WTC11 (cell line): ENCODE data around the gene SYNJ2. TPM values are rescaled to one million over a fixed set of nuclear protein-coding genes. Genes with fewer than 3 reads are reported as not detected.

Source experiments
- ATAC-seq: fragments of 200-7000 bp; cut with Tn5 transposase; 2 replicates; pipeline ENCODE4 v1.10.0; 2021; ENCODE audit warnings: mild to moderate bottlenecking, moderate library complexity
- CTCF ChIA-PET: fragments of 300-600 bp; sonication (Branson Sonifier 250); formaldehyde crosslinking; loops from one replicate; lab custom pipeline; 2021; ENCODE audit warnings: antibody characterized with exemption; lab: Charles Lee
- POLR2A ChIA-PET: fragments of 350-600 bp; sonication (Branson Sonifier 250); formaldehyde crosslinking; loops from one replicate; lab custom pipeline; 2021; ENCODE audit warnings: antibody characterized with exemption; lab: Charles Lee
- DNase-seq: peaks from one replicate; pipeline ENCODE4 v3.0.0; 2021; ENCODE audit warnings: low spot score
- H3K27ac Mint-ChIP-seq: 2 replicates; pipeline ENCODE4 v1.8.0; 2021; ENCODE audit warnings: mixed read lengths
- H3K27me3 Mint-ChIP-seq: 2 replicates; pipeline ENCODE4 v1.8.0; 2021; ENCODE audit warnings: low read depth, mild to moderate bottlenecking, moderate library complexity, mixed read lengths
- H3K36me3 Mint-ChIP-seq: 2 replicates; pipeline ENCODE4 v1.8.0; 2021; ENCODE audit warnings: mixed read lengths
- H3K4me1 Mint-ChIP-seq: 2 replicates; pipeline ENCODE4 v1.8.0; 2022; ENCODE audit warnings: mixed read lengths
- H3K4me3 Mint-ChIP-seq: 2 replicates; pipeline ENCODE4 v1.8.0; 2021; ENCODE audit warnings: mild to moderate bottlenecking, moderate library complexity, mixed read lengths
- H3K9me3 Mint-ChIP-seq: 2 replicates; pipeline ENCODE4 v1.8.0; 2021; ENCODE audit warnings: mixed read lengths
- FOXK1 ChIP-seq: sonication (generic); formaldehyde crosslinking; IDR thresholded peaks from 2 replicates; pipeline ENCODE4 v1.8.0; 2022; ENCODE audit warnings: mild to moderate bottlenecking, moderate library complexity, missing genetic modification reagents
- FOXP1 ChIP-seq: sonication (generic); formaldehyde crosslinking; IDR thresholded peaks from 2 replicates; pipeline ENCODE4 v1.8.0; 2022; ENCODE audit warnings: missing genetic modification reagents, mild to moderate bottlenecking, moderate library complexity, borderline replicate concordance
- HMGA2 ChIP-seq: fragments of 250-450 bp; sonication (Bioruptor Pico); IDR thresholded peaks from 2 replicates; pipeline ENCODE4 v1.4.0; 2021; ENCODE audit warnings: mild to moderate bottlenecking, moderate library complexity
- NFATC4 ChIP-seq: fragments of 250-450 bp; sonication (Bioruptor Pico); IDR thresholded peaks from 2 replicates; pipeline ENCODE4 v1.9.0; 2021; ENCODE audit warnings: mild to moderate bottlenecking
- SMAD3 ChIP-seq: sonication (generic); formaldehyde crosslinking; IDR thresholded peaks from 2 replicates; pipeline ENCODE4 v1.8.0; 2022; ENCODE audit warnings: missing genetic modification reagents, mild to moderate bottlenecking, borderline replicate concordance
- SMAD4 ChIP-seq: sonication (generic); formaldehyde crosslinking; IDR thresholded peaks from 2 replicates; pipeline ENCODE4 v1.8.0; 2022; ENCODE audit warnings: mild to moderate bottlenecking, missing genetic modification reagents
- ZNF121 ChIP-seq: sonication (generic); formaldehyde crosslinking; IDR thresholded peaks from 2 replicates; pipeline ENCODE4 v1.8.0; 2023; ENCODE audit warnings: missing genetic modification reagents
- ZNF263 ChIP-seq: sonication (generic); formaldehyde crosslinking; IDR thresholded peaks from 2 replicates; pipeline ENCODE4 v1.8.1; 2022; ENCODE audit warnings: low read depth, mild to moderate bottlenecking, moderate library complexity, missing genetic modification reagents
- ZNF671 ChIP-seq: fragments of 250-450 bp; sonication (Bioruptor Pico); IDR thresholded peaks from 2 replicates; pipeline ENCODE4 v1.8.0; 2021; ENCODE audit warnings: mild to moderate bottlenecking
- total RNA-seq: library from RNA; stranded (reverse); gene quantifications from 3 replicates; pipeline ENCODE4 v1.2.3, GENCODE V29; 2021
- TF ChIP-seq, protein P1 (sequence below): sonication (generic); formaldehyde crosslinking; IDR thresholded peaks from 2 replicates; pipeline ENCODE4 v1.8.0; 2022; ENCODE audit warnings: mild to moderate bottlenecking, missing genetic modification reagents
- TF ChIP-seq, protein P2 (sequence below): sonication (generic); formaldehyde crosslinking; IDR thresholded peaks from 2 replicates; pipeline ENCODE4 v1.8.0; 2023; ENCODE audit warnings: missing genetic modification reagents
- TF ChIP-seq, protein P3 (sequence below): sonication (generic); formaldehyde crosslinking; IDR thresholded peaks from 2 replicates; pipeline ENCODE4 v1.8.0; 2022; ENCODE audit warnings: mild to moderate bottlenecking, missing genetic modification reagents
- TF ChIP-seq, protein P4 (sequence below): sonication (generic); formaldehyde crosslinking; IDR thresholded peaks from 2 replicates; pipeline ENCODE4 v1.8.1; 2023; ENCODE audit warnings: mild to moderate bottlenecking, missing genetic modification reagents
- TF ChIP-seq, protein P5 (sequence below): fragments of 250-450 bp; sonication (Bioruptor Pico); IDR thresholded peaks from 2 replicates; pipeline ENCODE4 v1.9.0; 2021; ENCODE audit warnings: mild to moderate bottlenecking, borderline replicate concordance
- TF ChIP-seq, protein P6 (sequence below): sonication (generic); formaldehyde crosslinking; IDR thresholded peaks from 2 replicates; pipeline ENCODE4 v1.8.1; 2022; ENCODE audit warnings: mild to moderate bottlenecking, moderate library complexity, missing genetic modification reagents
- TF ChIP-seq, protein P7 (sequence below): sonication (generic); formaldehyde crosslinking; IDR thresholded peaks from 2 replicates; pipeline ENCODE4 v1.8.1; 2022; ENCODE audit warnings: low read depth, missing genetic modification reagents, borderline replicate concordance
- TF ChIP-seq, protein P8 (sequence below): sonication (generic); formaldehyde crosslinking; IDR thresholded peaks from 2 replicates; pipeline ENCODE4 v1.8.0; 2022; ENCODE audit warnings: mild to moderate bottlenecking, missing genetic modification reagents
- TF ChIP-seq, protein P9 (sequence below): fragments of 250-450 bp; sonication (Bioruptor Pico); IDR thresholded peaks from 2 replicates; pipeline ENCODE4 v1.9.0; 2021; ENCODE audit warnings: mild to moderate bottlenecking
- TF ChIP-seq, protein P10 (sequence below): sonication (generic); formaldehyde crosslinking; conservative IDR thresholded peaks from 2 replicates; pipeline ENCODE4 v1.8.1; 2023; ENCODE audit warnings: mild to moderate bottlenecking, low read depth, missing genetic modification reagents, moderate library complexity

SYNJ2 gene
- total RNA-seq, 1 experiment from 2014 or later = 15.3 TPM

DNA sequence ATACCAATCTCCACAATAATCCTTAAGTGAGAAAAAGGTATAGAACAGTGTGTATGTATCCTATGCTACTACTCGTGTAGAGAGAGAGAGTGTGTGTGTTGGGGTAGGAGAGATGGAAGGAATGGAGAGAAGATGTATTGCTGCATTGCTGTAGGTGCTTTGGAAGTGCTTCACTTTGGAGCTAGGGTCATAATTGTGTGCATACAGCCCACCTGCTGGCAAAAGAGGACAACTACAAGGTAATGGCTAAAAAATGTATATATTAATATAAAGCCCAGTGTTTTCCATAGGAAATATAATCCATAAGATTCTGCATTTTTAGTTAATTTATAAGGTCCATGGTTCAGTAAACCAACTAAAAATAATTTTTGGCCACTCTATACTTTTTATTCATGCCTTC, 150.3 kb downstream of the SYNJ2 start:
- Mint-ChIP-seq H3K4me1 (no peaks in the 10 kb centered on the region), H3K27me3 (no peaks in the 10 kb centered on the region), H3K4me3 (no peak overlapping the region), H3K27ac (no peak overlapping the region), H3K9me3 (no peaks in the 10 kb centered on the region), H3K36me3 (no peaks in the 10 kb centered on the region)
- CTCF ChIA-PET = interaction anchor here (0.6 kb wide), 4 partner anchors 15 to 139 kb away, joined by 3 to 4 read pairs (median 3); no protein-coding TSS in a partner anchor
- ATAC-seq = no peak; the same call in 1 of the 2 replicates
- POLR2A ChIA-PET = no interaction called here
- DNase-seq = no peak
- TF ChIP-seq ZNF263 (CRISPR knock-in tag) (no peak), ZNF121 (CRISPR knock-in tag) (no peak), SMAD3 (CRISPR knock-in tag) (no peak), ZNF671 (CRISPR knock-in tag) (no peak), FOXP1 (no peak), FOXK1 (no peak), SMAD4 (CRISPR knock-in tag) (no peak), HMGA2 (CRISPR knock-in tag) (no peak), NFATC4 (CRISPR knock-in tag) (no peak)
- TF ChIP-seq, protein P1, sequence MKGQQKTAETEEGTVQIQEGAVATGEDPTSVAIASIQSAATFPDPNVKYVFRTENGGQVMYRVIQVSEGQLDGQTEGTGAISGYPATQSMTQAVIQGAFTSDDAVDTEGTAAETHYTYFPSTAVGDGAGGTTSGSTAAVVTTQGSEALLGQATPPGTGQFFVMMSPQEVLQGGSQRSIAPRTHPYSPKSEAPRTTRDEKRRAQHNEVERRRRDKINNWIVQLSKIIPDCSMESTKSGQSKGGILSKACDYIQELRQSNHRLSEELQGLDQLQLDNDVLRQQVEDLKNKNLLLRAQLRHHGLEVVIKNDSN (CRISPR knock-in tag) = no peak
- TF ChIP-seq, protein P2, sequence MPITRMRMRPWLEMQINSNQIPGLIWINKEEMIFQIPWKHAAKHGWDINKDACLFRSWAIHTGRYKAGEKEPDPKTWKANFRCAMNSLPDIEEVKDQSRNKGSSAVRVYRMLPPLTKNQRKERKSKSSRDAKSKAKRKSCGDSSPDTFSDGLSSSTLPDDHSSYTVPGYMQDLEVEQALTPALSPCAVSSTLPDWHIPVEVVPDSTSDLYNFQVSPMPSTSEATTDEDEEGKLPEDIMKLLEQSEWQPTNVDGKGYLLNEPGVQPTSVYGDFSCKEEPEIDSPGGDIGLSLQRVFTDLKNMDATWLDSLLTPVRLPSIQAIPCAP (CRISPR knock-in tag) = no peak
- TF ChIP-seq, protein P3, sequence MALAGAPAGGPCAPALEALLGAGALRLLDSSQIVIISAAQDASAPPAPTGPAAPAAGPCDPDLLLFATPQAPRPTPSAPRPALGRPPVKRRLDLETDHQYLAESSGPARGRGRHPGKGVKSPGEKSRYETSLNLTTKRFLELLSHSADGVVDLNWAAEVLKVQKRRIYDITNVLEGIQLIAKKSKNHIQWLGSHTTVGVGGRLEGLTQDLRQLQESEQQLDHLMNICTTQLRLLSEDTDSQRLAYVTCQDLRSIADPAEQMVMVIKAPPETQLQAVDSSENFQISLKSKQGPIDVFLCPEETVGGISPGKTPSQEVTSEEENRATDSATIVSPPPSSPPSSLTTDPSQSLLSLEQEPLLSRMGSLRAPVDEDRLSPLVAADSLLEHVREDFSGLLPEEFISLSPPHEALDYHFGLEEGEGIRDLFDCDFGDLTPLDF (CRISPR knock-in tag) = no peak
- TF ChIP-seq, protein P4, sequence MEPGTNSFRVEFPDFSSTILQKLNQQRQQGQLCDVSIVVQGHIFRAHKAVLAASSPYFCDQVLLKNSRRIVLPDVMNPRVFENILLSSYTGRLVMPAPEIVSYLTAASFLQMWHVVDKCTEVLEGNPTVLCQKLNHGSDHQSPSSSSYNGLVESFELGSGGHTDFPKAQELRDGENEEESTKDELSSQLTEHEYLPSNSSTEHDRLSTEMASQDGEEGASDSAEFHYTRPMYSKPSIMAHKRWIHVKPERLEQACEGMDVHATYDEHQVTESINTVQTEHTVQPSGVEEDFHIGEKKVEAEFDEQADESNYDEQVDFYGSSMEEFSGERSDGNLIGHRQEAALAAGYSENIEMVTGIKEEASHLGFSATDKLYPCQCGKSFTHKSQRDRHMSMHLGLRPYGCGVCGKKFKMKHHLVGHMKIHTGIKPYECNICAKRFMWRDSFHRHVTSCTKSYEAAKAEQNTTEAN (CRISPR knock-in tag) = no peak
- TF ChIP-seq, protein P5, sequence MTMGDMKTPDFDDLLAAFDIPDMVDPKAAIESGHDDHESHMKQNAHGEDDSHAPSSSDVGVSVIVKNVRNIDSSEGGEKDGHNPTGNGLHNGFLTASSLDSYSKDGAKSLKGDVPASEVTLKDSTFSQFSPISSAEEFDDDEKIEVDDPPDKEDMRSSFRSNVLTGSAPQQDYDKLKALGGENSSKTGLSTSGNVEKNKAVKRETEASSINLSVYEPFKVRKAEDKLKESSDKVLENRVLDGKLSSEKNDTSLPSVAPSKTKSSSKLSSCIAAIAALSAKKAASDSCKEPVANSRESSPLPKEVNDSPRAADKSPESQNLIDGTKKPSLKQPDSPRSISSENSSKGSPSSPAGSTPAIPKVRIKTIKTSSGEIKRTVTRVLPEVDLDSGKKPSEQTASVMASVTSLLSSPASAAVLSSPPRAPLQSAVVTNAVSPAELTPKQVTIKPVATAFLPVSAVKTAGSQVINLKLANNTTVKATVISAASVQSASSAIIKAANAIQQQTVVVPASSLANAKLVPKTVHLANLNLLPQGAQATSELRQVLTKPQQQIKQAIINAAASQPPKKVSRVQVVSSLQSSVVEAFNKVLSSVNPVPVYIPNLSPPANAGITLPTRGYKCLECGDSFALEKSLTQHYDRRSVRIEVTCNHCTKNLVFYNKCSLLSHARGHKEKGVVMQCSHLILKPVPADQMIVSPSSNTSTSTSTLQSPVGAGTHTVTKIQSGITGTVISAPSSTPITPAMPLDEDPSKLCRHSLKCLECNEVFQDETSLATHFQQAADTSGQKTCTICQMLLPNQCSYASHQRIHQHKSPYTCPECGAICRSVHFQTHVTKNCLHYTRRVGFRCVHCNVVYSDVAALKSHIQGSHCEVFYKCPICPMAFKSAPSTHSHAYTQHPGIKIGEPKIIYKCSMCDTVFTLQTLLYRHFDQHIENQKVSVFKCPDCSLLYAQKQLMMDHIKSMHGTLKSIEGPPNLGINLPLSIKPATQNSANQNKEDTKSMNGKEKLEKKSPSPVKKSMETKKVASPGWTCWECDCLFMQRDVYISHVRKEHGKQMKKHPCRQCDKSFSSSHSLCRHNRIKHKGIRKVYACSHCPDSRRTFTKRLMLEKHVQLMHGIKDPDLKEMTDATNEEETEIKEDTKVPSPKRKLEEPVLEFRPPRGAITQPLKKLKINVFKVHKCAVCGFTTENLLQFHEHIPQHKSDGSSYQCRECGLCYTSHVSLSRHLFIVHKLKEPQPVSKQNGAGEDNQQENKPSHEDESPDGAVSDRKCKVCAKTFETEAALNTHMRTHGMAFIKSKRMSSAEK (CRISPR knock-in tag) = no peak
- TF ChIP-seq, protein P6, sequence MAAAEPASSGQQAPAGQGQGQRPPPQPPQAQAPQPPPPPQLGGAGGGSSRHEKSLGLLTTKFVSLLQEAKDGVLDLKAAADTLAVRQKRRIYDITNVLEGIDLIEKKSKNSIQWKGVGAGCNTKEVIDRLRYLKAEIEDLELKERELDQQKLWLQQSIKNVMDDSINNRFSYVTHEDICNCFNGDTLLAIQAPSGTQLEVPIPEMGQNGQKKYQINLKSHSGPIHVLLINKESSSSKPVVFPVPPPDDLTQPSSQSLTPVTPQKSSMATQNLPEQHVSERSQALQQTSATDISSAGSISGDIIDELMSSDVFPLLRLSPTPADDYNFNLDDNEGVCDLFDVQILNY (CRISPR knock-in tag) = no peak
- TF ChIP-seq, protein P7, sequence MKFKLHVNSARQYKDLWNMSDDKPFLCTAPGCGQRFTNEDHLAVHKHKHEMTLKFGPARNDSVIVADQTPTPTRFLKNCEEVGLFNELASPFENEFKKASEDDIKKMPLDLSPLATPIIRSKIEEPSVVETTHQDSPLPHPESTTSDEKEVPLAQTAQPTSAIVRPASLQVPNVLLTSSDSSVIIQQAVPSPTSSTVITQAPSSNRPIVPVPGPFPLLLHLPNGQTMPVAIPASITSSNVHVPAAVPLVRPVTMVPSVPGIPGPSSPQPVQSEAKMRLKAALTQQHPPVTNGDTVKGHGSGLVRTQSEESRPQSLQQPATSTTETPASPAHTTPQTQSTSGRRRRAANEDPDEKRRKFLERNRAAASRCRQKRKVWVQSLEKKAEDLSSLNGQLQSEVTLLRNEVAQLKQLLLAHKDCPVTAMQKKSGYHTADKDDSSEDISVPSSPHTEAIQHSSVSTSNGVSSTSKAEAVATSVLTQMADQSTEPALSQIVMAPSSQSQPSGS (CRISPR knock-in tag) = no peak
- TF ChIP-seq, protein P8, sequence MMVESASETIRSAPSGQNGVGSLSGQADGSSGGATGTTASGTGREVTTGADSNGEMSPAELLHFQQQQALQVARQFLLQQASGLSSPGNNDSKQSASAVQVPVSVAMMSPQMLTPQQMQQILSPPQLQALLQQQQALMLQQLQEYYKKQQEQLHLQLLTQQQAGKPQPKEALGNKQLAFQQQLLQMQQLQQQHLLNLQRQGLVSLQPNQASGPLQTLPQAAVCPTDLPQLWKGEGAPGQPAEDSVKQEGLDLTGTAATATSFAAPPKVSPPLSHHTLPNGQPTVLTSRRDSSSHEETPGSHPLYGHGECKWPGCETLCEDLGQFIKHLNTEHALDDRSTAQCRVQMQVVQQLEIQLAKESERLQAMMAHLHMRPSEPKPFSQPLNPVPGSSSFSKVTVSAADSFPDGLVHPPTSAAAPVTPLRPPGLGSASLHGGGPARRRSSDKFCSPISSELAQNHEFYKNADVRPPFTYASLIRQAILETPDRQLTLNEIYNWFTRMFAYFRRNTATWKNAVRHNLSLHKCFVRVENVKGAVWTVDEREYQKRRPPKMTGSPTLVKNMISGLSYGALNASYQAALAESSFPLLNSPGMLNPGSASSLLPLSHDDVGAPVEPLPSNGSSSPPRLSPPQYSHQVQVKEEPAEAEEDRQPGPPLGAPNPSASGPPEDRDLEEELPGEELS (CRISPR knock-in tag) = no peak
- TF ChIP-seq, protein P9, sequence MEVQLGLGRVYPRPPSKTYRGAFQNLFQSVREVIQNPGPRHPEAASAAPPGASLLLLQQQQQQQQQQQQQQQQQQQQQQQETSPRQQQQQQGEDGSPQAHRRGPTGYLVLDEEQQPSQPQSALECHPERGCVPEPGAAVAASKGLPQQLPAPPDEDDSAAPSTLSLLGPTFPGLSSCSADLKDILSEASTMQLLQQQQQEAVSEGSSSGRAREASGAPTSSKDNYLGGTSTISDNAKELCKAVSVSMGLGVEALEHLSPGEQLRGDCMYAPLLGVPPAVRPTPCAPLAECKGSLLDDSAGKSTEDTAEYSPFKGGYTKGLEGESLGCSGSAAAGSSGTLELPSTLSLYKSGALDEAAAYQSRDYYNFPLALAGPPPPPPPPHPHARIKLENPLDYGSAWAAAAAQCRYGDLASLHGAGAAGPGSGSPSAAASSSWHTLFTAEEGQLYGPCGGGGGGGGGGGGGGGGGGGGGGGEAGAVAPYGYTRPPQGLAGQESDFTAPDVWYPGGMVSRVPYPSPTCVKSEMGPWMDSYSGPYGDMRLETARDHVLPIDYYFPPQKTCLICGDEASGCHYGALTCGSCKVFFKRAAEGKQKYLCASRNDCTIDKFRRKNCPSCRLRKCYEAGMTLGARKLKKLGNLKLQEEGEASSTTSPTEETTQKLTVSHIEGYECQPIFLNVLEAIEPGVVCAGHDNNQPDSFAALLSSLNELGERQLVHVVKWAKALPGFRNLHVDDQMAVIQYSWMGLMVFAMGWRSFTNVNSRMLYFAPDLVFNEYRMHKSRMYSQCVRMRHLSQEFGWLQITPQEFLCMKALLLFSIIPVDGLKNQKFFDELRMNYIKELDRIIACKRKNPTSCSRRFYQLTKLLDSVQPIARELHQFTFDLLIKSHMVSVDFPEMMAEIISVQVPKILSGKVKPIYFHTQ (CRISPR knock-in tag) = no peak
- TF ChIP-seq, protein P10, sequence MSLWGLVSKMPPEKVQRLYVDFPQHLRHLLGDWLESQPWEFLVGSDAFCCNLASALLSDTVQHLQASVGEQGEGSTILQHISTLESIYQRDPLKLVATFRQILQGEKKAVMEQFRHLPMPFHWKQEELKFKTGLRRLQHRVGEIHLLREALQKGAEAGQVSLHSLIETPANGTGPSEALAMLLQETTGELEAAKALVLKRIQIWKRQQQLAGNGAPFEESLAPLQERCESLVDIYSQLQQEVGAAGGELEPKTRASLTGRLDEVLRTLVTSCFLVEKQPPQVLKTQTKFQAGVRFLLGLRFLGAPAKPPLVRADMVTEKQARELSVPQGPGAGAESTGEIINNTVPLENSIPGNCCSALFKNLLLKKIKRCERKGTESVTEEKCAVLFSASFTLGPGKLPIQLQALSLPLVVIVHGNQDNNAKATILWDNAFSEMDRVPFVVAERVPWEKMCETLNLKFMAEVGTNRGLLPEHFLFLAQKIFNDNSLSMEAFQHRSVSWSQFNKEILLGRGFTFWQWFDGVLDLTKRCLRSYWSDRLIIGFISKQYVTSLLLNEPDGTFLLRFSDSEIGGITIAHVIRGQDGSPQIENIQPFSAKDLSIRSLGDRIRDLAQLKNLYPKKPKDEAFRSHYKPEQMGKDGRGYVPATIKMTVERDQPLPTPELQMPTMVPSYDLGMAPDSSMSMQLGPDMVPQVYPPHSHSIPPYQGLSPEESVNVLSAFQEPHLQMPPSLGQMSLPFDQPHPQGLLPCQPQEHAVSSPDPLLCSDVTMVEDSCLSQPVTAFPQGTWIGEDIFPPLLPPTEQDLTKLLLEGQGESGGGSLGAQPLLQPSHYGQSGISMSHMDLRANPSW = no peak
